K562 (cell line): ENCODE data around the gene VKORC1. TPM values are rescaled to one million over a fixed set of nuclear protein-coding genes. Genes with fewer than 3 reads are reported as not detected.
A peak's percentile ranks its signal among the peaks of the same experiment; 100 is the strongest.

Source experiments
- ATF1 ChIP-seq, 2 experiments: fragments of 450-650 bp in 1 of 2; IDR thresholded peaks; 2 replicates each; pipeline ENCODE4 v1.6.1; 2016; ENCODE audit warnings: missing compliant biosample characterization in 1 of 2, missing genetic modification characterization in 1 of 2
- CBX5 ChIP-seq: IDR thresholded peaks from 2 replicates; pipeline ENCODE4 v1.6.1; 2014; ENCODE audit warnings: low read depth, borderline replicate concordance
- EP400 ChIP-seq: fragments of 450-650 bp; IDR thresholded peaks from 2 replicates; pipeline ENCODE4 v1.6.1; 2017; ENCODE audit warnings: antibody characterized with exemption, mild to moderate bottlenecking, moderate library complexity
- FOXK1 ChIP-seq: sonication (generic); formaldehyde crosslinking; IDR thresholded peaks from 2 replicates; pipeline ENCODE4 v1.8.0; 2022; ENCODE audit warnings: missing genetic modification reagents, mild to moderate bottlenecking, borderline replicate concordance
- HNRNPK ChIP-seq: fragments of 200-400 bp; formaldehyde crosslinking; IDR thresholded peaks from one replicate; pipeline ENCODE4 v1.6.1; 2018; ENCODE audit warnings: mild to moderate bottlenecking, low read depth, low read length; ENCODE audit not compliant: poor library complexity, severe bottlenecking
- MCM2 ChIP-seq: fragments of 450-650 bp; IDR thresholded peaks from 2 replicates; pipeline ENCODE4 v1.6.1; 2017; ENCODE audit warnings: low read depth, mild to moderate bottlenecking
- MTA1 ChIP-seq: fragments of 450-650 bp; IDR thresholded peaks from 2 replicates; pipeline ENCODE4 v1.6.1; 2017; ENCODE audit warnings: borderline replicate concordance
- NUFIP1 ChIP-seq: fragments of 450-650 bp; IDR thresholded peaks from 2 replicates; pipeline ENCODE4 v1.6.1; 2018; ENCODE audit not compliant: partially characterized antibody
- SNRNP70 ChIP-seq: fragments of 200-400 bp; formaldehyde crosslinking; optimal IDR thresholded peaks from 2 replicates; pipeline ENCODE3; 2017; ENCODE audit warnings: low read depth, low read length
- SREBF1 ChIP-seq: fragments of 150-350 bp; IDR thresholded peaks from 2 replicates; pipeline ENCODE4 v1.6.1; 2014; ENCODE audit warnings: antibody characterized with exemption, low read depth, low read length, borderline replicate concordance
- SREBF2 ChIP-seq: sonication (generic); formaldehyde crosslinking; IDR thresholded peaks from 2 replicates; pipeline ENCODE4 v1.4.0; 2020; ENCODE audit warnings: mild to moderate bottlenecking, missing genetic modification reagents
- XRCC5 ChIP-seq: fragments of 200-400 bp; formaldehyde crosslinking; IDR thresholded peaks from 2 replicates; pipeline ENCODE4 v1.6.1; 2017; ENCODE audit warnings: low read depth, mild to moderate bottlenecking, low read length
- ZKSCAN8 ChIP-seq: fragments of 200-800 bp; sonication (Bioruptor generic); IDR thresholded peaks from 2 replicates; pipeline ENCODE4 v1.6.1; 2016; ENCODE audit warnings: missing genetic modification characterization, missing compliant biosample characterization
- polyA plus RNA-seq, 8 experiments: library from polyadenylated mRNA; depleted of rRNA in 4 of 8; stranded (reverse) in 5 of 8; unstranded in 3 of 8; fragments of >200 nt; fragmentation: Nextera tagmentation in 2 of 8; fragmentation: Illumina TruSeq in 1 of 8; extraction: Ambion mirVana in 2 of 8; extraction: Trizol in 1 of 8; gene quantifications; 2 replicates each; pipeline versions ENCODE4 v1.2.1 to v1.2.3, GENCODE V29; 2011 to 2014; ENCODE audit warnings: inconsistent platforms in 1 of 8, missing spikeins in 1 of 8
- total RNA-seq, 7 experiments: library from RNA; depleted of rRNA in 6 of 7; stranded (reverse); fragments of >200 nt in 6 of 7; fragmentation: Illumina TruSeq in 2 of 7; extraction: Trizol in 2 of 7; gene quantifications; 2 replicates each; pipeline versions ENCODE4 v1.2.1 to v1.2.3, GENCODE V29; 2011 to 2021; ENCODE audit warnings: low replicate concordance in 1 of 7
- TF ChIP-seq, protein P1 (sequence below), 2 experiments: fragments of 450-650 bp in 1 of 2; IDR thresholded peaks; 2 replicates each; pipeline ENCODE4 v1.6.1; 2011 to 2017; ENCODE audit warnings: low read depth in 2 of 2, antibody characterized with exemption in 1 of 2, borderline replicate concordance in 1 of 2, low read length in 1 of 2, mild to moderate bottlenecking in 1 of 2, mixed read lengths in 1 of 2; ENCODE audit not compliant: control insufficient read depth in 1 of 2
- TF ChIP-seq, protein P2 (sequence below): sonication (generic); formaldehyde crosslinking; IDR thresholded peaks from 2 replicates; pipeline ENCODE4 v1.9.0; 2022; ENCODE audit warnings: mild to moderate bottlenecking, missing genetic modification reagents
- TF ChIP-seq, protein P3 (sequence below), 2 experiments: fragments of 450-650 bp; IDR thresholded peaks; 2 replicates each; pipeline ENCODE4 v1.6.1; 2018; ENCODE audit warnings: mild to moderate bottlenecking in 2 of 2, low read depth in 1 of 2; ENCODE audit not compliant: partially characterized antibody in 2 of 2
- TF ChIP-seq, protein P4 (sequence below): fragments of 450-650 bp; IDR thresholded peaks from 2 replicates; pipeline ENCODE4 v1.6.1; 2018; ENCODE audit warnings: mild to moderate bottlenecking, low read depth; ENCODE audit not compliant: partially characterized antibody

The VKORC1 gene
- total and polyA plus RNA-seq, 9 of the 15 experiments (the other 6 are each of a cell fraction or from before 2014, with no cell fraction given): 30.0 to 119 (median 62.1) TPM

DNA sequence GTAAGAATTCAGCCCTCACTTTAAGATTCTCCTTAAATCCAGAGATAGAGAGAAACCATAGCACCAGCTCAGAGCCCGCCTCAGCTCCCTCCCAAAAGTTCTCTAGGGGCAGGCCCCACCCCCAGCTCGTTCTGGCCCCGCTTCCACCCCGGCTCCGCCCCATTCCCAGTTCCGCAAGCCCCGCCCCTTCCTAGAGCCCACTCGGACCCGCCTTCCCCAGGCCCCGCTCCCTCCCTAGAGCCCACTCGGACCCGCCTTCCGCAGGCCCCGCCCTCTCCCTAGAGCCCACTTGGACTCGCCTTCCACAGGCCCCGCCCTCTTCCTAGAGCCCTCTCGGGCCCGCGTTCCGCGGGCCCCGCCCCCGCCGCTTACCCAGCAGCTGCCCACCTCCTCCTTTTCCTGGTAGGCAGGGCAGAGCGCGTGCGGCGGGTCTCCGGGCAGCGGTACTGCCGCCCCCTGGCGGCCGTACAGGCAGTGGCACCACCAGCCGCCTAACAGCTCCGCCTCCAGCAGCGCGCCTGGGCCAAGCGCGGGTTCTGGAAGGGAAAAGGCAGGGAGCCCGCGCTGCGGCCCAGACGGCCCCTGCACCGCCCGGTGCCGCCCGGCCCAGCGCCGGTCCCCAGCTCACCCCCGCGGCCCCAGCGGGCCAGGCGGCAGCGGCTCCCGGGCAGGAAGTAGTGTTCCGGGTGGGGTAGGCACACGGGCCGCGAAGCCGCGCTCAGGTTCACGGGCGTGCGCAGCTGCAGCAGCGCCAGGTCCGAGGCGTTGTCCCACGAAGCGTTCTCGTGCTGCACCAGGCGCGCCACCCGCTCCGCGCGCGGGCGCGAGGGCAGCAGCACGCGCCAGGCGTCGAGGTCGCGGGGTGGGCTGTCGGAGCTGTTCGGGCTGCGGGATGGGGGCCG lies 47.8 kb upstream of the VKORC1 start (continued):
- no peak for TF ChIP-seq HNRNPK
- no peak for TF ChIP-seq ZKSCAN8 (CRISPR knock-in tag)
- TF ChIP-seq MCM2: no peak
- TF ChIP-seq, protein P1, sequence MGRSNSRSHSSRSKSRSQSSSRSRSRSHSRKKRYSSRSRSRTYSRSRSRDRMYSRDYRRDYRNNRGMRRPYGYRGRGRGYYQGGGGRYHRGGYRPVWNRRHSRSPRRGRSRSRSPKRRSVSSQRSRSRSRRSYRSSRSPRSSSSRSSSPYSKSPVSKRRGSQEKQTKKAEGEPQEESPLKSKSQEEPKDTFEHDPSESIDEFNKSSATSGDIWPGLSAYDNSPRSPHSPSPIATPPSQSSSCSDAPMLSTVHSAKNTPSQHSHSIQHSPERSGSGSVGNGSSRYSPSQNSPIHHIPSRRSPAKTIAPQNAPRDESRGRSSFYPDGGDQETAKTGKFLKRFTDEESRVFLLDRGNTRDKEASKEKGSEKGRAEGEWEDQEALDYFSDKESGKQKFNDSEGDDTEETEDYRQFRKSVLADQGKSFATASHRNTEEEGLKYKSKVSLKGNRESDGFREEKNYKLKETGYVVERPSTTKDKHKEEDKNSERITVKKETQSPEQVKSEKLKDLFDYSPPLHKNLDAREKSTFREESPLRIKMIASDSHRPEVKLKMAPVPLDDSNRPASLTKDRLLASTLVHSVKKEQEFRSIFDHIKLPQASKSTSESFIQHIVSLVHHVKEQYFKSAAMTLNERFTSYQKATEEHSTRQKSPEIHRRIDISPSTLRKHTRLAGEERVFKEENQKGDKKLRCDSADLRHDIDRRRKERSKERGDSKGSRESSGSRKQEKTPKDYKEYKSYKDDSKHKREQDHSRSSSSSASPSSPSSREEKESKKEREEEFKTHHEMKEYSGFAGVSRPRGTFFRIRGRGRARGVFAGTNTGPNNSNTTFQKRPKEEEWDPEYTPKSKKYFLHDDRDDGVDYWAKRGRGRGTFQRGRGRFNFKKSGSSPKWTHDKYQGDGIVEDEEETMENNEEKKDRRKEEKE (IDR thresholded peaks at IDR 0.05; ENCODE audit: borderline replicate concordance in 1 of 2, control insufficient read depth in 1 of 2, low read depth in 2 of 2, low read length in 1 of 2): no peak
- peak; percentile 82; the same call in 1 of the 2 replicates for TF ChIP-seq EP400
- no peak for TF ChIP-seq MTA1
- TF ChIP-seq NUFIP1: no peak
- no peak for TF ChIP-seq ATF1 (CRISPR knock-in tag; IDR thresholded peaks at IDR 0.05)
- TF ChIP-seq ATF1 (tag; IDR thresholded peaks at IDR 0.05): peak; percentile 7; the same call in 1 of the 2 replicates
- TF ChIP-seq FOXK1 (CRISPR knock-in tag): no peak
- TF ChIP-seq, protein P2, sequence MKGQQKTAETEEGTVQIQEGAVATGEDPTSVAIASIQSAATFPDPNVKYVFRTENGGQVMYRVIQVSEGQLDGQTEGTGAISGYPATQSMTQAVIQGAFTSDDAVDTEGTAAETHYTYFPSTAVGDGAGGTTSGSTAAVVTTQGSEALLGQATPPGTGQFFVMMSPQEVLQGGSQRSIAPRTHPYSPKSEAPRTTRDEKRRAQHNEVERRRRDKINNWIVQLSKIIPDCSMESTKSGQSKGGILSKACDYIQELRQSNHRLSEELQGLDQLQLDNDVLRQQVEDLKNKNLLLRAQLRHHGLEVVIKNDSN: no peak; the same call in 1 of the 2 replicates
- TF ChIP-seq CBX5: no peak
- TF ChIP-seq, protein P3, sequence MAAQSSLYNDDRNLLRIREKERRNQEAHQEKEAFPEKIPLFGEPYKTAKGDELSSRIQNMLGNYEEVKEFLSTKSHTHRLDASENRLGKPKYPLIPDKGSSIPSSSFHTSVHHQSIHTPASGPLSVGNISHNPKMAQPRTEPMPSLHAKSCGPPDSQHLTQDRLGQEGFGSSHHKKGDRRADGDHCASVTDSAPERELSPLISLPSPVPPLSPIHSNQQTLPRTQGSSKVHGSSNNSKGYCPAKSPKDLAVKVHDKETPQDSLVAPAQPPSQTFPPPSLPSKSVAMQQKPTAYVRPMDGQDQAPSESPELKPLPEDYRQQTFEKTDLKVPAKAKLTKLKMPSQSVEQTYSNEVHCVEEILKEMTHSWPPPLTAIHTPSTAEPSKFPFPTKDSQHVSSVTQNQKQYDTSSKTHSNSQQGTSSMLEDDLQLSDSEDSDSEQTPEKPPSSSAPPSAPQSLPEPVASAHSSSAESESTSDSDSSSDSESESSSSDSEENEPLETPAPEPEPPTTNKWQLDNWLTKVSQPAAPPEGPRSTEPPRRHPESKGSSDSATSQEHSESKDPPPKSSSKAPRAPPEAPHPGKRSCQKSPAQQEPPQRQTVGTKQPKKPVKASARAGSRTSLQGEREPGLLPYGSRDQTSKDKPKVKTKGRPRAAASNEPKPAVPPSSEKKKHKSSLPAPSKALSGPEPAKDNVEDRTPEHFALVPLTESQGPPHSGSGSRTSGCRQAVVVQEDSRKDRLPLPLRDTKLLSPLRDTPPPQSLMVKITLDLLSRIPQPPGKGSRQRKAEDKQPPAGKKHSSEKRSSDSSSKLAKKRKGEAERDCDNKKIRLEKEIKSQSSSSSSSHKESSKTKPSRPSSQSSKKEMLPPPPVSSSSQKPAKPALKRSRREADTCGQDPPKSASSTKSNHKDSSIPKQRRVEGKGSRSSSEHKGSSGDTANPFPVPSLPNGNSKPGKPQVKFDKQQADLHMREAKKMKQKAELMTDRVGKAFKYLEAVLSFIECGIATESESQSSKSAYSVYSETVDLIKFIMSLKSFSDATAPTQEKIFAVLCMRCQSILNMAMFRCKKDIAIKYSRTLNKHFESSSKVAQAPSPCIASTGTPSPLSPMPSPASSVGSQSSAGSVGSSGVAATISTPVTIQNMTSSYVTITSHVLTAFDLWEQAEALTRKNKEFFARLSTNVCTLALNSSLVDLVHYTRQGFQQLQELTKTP (IDR thresholded peaks at IDR 0.05; ENCODE audit: low read depth in 1 of 2, partially characterized antibody in 2 of 2): no peak
- TF ChIP-seq XRCC5: peak; percentile 96
- TF ChIP-seq, protein P4, sequence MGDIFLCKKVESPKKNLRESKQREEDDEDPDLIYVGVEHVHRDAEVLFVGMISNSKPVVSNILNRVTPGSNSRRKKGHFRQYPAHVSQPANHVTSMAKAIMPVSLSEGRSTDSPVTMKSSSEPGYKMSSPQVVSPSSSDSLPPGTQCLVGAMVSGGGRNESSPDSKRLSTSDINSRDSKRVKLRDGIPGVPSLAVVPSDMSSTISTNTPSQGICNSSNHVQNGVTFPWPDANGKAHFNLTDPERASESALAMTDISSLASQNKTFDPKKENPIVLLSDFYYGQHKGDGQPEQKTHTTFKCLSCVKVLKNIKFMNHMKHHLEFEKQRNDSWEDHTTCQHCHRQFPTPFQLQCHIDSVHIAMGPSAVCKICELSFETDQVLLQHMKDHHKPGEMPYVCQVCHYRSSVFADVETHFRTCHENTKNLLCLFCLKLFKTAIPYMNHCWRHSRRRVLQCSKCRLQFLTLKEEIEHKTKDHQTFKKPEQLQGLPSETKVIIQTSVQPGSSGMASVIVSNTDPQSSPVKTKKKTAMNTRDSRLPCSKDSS: no peak
- no peak for TF ChIP-seq SNRNP70
- no peak for TF ChIP-seq SREBF1
- no peak for TF ChIP-seq SREBF2
